NOMO-1 (cell line): Measurements from ENCODE around the gene L3MBTL1.
A peak's percentile ranks its signal among the peaks of the same experiment; 100 is the strongest.

ENCODE experiments used
- DNase-seq, 2 experiments: peaks; one replicate each; lab custom pipeline; 2025; ENCODE audit not compliant: unreplicated experiment in 2 of 2; lab: John Stamatoyannopoulos, UW

The L3MBTL1 gene

GRCh38 chr20:43558412-43559146 is 51.1 kb downstream of the L3MBTL1 start, which contains the start of gene SGK2:
TSS of gene SGK2 (plus strand) at chr20:43559027. CDS start at chr20:43566496, 7,469 bp downstream.
- no peak for DNase-seq

GRCh38 chr20:43559147-43559987 is 51.9 kb downstream of the L3MBTL1 start:
- DNase-seq, result no peak

- no peak for DNase-seq
These were observed 53.5 kb downstream of the L3MBTL1 start for GRCh38 chr20:43560974-43561373.

- no peak for DNase-seq
These were observed 55.9 kb downstream of the L3MBTL1 start for GRCh38 chr20:43563429-43563828.

GRCh38 chr20:43563991-43564390 is 56.5 kb downstream of the L3MBTL1 start:
- no peak for DNase-seq

GRCh38 chr20:43564455-43564854 is 57.0 kb downstream of the L3MBTL1 start:
- DNase-seq, result no peak

GRCh38 chr20:43564993-43565757 is 57.7 kb downstream of the L3MBTL1 start:
- no peak for DNase-seq

- no peak for DNase-seq
These were observed 58.2 kb downstream of the L3MBTL1 start for GRCh38 chr20:43565758-43566104.

- DNase-seq, result no peak
These were observed 60.0 kb downstream of the L3MBTL1 start for GRCh38 chr20:43567477-43567876.

GRCh38 chr20:43568706-43569105 is 61.2 kb downstream of the L3MBTL1 start:
- DNase-seq, result no peak

GRCh38 chr20:43569282-43569681 is 61.8 kb downstream of the L3MBTL1 start:
- DNase-seq, result no peak

- no peak for DNase-seq
These were observed 63.0 kb downstream of the L3MBTL1 start for GRCh38 chr20:43570496-43570895.

GRCh38 chr20:43571310-43571709 is 63.8 kb downstream of the L3MBTL1 start:
- no peak for DNase-seq

GRCh38 chr20:43571771-43572170 is 64.3 kb downstream of the L3MBTL1 start:
- no peak for DNase-seq

- no peak for DNase-seq
These were observed 65.4 kb downstream of the L3MBTL1 start for GRCh38 chr20:43572891-43573290.

GRCh38 chr20:43576108-43576507 is 68.6 kb downstream of the L3MBTL1 start:
- no peak for DNase-seq

GRCh38 chr20:43579861-43580793 is 72.6 kb downstream of the L3MBTL1 start:
- no peak for DNase-seq

- DNase-seq, result no peak
These were observed 75.8 kb downstream of the L3MBTL1 start for GRCh38 chr20:43583133-43583864.

- peak; percentile 58 to 73 for DNase-seq
These were observed 76.5 kb downstream of the L3MBTL1 start for GRCh38 chr20:43583982-43584432.
